Hematopoietic multipotent progenitor cell (in vitro differentiated cells): ENCODE results near the gene IL17RC. TPM values are rescaled to one million over a fixed set of nuclear protein-coding genes. Genes with fewer than 3 reads are reported as not detected.
A peak's percentile ranks its signal among the peaks of the same experiment; 100 is the strongest.
"Not testable (repeated sequence)": the region's sequence is repeated elsewhere in the genome, so short reads cannot be mapped to it uniquely, and the experiment has no call there.

Source experiments
- DNase-seq, 3 donors: peaks; one replicate each; pipeline ENCODE4 v3.0.0-alpha.2; 2011 to 2015; ENCODE audit warnings: low read depth in 2 of 3, low spot score in 2 of 3
- total RNA-seq: library from RNA; depleted of rRNA; stranded (reverse); fragments of >200 nt; gene quantifications from one replicate; pipeline ENCODE4 v1.2.3, GENCODE V29; 2012

The IL17RC gene
- total RNA-seq: 31.2 TPM

DNA sequence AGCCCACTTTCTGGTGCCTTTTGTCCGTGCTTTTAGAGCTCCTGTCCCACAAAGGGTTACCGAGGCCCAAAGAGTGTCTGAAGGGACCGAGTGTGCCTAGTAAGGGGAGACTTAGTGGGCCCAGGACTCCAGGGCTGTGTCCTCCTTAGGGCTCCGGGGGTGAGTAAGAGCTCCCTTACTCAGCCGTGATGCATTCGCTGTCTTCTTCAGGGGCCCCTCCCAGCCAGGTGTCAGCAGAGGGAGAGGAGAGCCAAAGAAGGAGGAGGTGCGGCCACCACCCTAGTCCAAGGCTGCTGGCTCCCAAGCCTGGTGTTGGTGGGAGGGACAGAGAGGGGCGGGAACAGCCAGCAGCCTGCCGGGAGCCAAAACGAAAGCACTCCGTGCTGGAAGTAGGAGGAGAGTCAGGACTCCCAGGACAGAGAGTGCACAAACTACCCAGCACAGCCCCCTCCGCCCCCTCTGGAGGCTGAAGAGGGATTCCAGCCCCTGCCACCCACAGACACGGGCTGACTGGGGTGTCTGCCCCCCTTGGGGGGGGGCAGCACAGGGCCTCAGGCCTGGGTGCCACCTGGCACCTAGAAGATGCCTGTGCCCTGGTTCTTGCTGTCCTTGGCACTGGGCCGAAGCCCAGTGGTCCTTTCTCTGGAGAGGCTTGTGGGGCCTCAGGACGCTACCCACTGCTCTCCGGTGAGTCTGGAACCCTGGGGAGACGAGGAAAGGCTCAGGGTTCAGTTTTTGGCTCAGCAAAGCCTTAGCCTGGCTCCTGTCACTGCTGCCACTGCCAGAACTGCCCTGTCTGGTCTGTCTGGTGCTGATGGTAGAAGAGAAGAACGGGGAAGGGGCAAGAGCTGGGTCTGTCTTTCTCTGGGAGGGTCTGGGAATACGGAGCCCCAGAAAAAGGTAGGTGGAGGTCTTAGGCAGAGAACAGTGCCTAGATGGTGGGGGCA, at the start of gene IL17RC:
TSS of gene IL17RC (plus strand) at position 365 of the 947 bp plus-strand sequence. CDS start at position 583, 218 bp downstream.
- DNase-seq: peak in 2 of 3 donors; percentile 41 to 53

GRCh38 chr3:9867106-9867505, 49.8 kb upstream of the IL17RC start:
- no peak for DNase-seq

GRCh38 chr3:9869955-9870354, 46.9 kb upstream of the IL17RC start:
- DNase-seq: no peak

- DNase-seq: no peak
Observed at GRCh38 chr3:9870978-9871377, 45.9 kb upstream of the IL17RC start.

DNA sequence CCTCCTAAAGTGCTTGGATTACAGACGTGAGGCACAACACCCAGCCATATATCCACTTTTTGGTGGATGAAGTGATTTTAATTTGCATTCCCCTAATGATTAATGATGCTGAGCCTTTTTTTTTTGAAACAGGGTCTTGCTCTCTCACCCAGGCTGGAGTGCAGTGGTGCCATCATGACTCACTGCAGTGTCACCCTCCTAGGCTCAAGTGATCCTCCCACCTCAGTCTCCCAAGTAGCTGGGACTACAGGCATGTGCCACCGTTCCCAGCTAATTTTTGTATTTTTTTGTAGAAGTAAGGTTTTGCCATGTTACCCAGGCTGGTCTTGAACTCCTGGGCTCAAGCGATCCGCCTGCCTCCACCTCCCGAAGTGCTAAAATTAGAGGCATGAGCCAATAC, 44.8 kb upstream of the IL17RC start:
- DNase-seq: not testable (repeated sequence)

DNA sequence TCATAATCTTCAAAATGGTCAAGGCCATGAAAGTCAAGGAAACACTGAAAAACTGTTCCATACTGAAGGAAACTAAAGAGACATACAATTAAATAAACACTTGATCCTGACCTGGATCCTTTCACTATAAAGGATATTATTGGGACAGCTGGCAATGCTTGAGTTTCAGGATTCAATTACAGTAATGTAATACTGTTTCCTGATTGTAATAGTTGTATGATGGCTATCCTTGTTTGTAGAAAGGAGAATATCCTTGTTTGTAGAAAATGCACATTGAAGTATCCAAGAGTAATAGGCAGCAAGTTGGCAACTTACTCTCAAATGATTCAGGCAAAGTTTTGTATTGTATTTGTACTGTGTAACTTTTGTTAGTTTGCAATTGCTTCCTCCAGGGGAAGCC, 41.5 kb upstream of the IL17RC start:
- no peak for DNase-seq

- DNase-seq: not testable (repeated sequence)
Observed at GRCh38 chr3:9876255-9876654, 40.6 kb upstream of the IL17RC start.

- peak in 2 of 3 donors; percentile 19 to 36 for DNase-seq
Observed at GRCh38 chr3:9876991-9877390, 39.9 kb upstream of the IL17RC start.

DNA sequence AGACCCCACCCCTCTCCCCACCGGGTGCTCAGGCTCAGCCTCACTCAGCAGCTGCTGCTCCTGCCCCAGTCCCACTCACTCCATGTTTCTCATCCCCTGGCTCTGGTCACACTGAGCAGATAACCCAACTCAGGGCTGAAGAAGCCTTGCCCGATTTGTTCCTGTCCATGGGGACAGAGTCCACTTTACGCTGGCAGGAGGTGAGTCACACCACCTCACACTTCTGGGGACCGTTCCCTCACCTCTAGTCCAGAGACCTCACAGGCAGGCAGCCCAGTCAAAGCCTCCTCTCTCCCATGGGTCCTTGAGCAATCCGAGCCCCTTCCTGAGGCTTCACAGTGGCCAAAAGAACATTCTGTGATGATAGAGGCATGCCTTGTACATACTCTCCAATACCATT, 38.2 kb upstream of the IL17RC start:
- no peak for DNase-seq

DNA sequence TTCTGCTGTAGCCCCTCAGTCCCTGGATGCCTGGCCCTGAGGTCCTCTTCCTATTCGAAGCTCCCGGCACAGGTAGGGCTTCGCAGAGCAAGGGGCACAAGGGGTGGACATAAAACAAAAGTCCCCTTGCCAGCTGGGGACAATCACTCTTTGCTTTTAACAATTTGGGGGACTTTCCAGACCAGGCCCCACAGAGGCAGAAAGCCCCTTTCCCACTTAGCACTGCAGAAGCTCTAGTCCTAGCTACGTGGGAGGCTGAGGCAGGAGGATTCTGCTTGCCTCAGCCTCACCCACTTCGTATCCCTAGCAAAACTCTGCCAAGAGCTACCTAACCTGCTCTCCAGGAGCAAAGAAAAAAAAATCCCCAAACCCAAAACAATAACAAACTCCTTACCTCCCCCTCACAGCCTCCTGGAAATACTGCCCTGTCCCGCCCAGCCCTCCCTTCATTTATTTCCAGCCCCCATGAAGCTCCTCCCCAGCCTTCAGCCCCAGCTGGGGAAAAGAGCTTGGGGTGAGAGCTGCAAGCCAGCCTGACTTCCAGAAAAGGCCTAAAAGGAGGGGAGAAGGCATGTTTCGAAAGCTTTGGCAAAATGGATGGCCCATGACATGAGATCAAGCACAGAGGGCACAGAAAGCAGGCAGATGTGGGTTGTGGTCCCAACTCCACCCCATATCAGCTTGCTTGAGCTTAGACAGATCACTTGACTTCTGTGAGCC, 36.9 kb upstream of the IL17RC start, which contains the start of gene CIDEC:
TSS of gene CIDEC (minus strand) at position 424 of the 720 bp plus-strand sequence. CDS start 1,767 bp downstream, outside the sequence.
- no peak for DNase-seq

- DNase-seq: no peak
Observed at GRCh38 chr3:9881441-9881840, 35.5 kb upstream of the IL17RC start.

GRCh38 chr3:9883706-9884554, 33.0 kb upstream of the IL17RC start:
- no peak for DNase-seq

DNA sequence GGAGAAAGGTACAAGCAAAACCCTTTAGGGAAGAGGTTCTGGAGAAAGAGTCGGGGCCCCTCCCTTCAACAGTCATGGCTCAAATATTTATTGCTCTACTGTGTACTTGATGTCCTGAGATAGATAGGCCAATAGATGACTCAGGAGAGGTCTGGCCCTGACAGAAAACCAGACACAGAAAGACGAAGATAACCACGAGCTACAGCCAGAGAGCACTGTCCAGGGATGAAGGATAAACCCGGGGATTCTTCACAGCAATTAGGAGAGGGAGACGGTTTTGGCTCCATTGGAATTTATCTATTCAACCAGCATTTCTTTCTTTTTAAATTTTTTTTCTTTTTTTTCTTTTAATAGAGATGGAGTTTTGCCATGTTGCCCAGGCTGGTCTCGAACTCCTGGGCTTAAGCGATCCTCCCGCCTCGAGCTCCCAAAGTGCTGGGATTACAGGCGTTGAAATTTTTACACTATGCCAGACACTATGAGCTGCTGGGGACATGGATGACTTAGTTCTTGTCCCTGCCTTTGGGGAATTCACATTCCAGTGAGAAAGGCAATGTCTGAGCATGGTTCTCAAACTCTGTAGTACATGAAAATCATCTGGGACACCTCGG, 32.2 kb upstream of the IL17RC start:
- no peak for DNase-seq

DNA sequence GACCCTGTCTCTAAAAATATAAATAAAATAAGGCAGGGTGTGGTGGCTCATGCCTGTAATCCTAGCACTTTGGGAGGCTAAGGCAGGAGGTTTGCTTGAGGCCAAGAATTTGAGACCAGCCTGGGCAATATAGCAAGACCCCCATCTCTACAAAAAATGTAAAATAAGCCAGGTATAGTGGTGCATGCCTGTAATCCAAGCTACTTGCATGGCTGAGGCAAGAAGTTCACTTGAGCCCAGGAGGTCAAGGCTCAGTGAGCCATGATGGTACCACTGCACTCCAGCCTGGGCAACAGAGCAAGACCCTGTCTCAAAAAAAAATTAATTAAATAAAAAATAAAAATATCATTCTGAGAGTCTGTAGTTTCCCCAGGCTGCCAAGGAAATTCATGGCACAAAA, 30.6 kb upstream of the IL17RC start:
- no peak for DNase-seq

GRCh38 chr3:9887480-9887879, 29.4 kb upstream of the IL17RC start:
- DNase-seq: no peak

DNA sequence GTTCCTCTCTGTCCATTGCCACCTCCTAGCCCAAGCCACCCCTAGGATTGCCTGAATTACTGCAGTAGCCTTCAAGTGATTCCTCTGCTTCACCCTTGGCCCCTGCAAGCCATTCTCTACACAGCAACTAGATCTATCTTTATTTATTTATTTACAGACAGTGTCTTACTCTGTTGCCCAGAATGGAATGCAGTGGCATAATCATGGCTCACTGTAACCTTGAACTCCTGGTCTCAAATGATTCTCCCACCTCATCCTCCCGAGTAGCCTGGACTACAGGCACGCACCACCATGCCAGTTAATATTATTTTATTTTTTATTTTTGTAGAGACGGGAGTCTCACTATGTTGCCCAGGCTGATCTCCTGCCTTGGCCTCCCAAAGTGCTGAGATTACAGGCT, 28.4 kb upstream of the IL17RC start:
- DNase-seq: no peak

DNA sequence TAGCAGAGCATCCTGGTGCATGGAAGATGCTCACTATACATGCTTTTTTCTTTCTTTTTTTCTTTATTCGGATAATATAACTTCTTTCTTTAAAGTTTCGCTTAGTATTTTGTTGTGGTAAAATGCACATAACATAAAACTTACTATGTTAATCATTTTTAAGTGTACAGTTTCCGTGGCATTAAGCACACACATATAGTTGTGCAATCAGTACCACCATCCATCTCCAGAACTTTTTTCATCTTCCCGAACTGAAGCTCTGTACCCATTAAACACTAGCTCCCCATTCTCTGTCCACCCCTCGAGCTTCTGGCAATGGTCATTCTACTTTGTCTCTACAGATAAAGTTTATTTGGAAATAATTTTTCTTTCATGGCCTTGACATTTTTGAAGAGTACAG, 27.5 kb upstream of the IL17RC start:
- no peak for DNase-seq

- peak; percentile 86 to 92 (median 89) for DNase-seq
Observed at GRCh38 chr3:9890249-9891071, 26.4 kb upstream of the IL17RC start, which contains the start of gene JAGN1. Gene JAGN1, plus strand, starts transcription at chr3:9890610. Its CDS starts 113 bp downstream, at chr3:9890723.

- no peak for DNase-seq
Observed at GRCh38 chr3:9891072-9891622, 25.8 kb upstream of the IL17RC start.
